CD4-positive, alpha-beta memory T cell (primary cell): Measurements from ENCODE around the gene OTOS. TPM values are rescaled to one million over a fixed set of nuclear protein-coding genes. Genes with fewer than 3 reads are reported as not detected.

ENCODE experiments used
- CTCF ChIA-PET: fragments of 350-600 bp; sonication (Branson Sonifier 250); formaldehyde crosslinking; loops from one replicate; lab custom pipeline; 2021; ENCODE audit warnings: inconsistent platforms; ENCODE audit not compliant: partially characterized antibody; lab: Charles Lee
- POLR2A ChIA-PET: fragments of 350-600 bp; sonication (Branson Sonifier 250); formaldehyde crosslinking; loops from one replicate; lab custom pipeline; 2021; ENCODE audit not compliant: partially characterized antibody; lab: Charles Lee
- DNase-seq, 5 donors: peaks; one replicate each; pipeline versions ENCODE4 v3.0.0 to v3.0.0-alpha.2; 2020 to 2022; ENCODE audit warnings: mixed read lengths in 1 of 5
- H3K27ac ChIP-seq: one replicate; pipeline ENCODE4 v1.7.0; 2013; ENCODE audit warnings: low read depth, low read length
- H3K27me3 ChIP-seq: 2 replicates; pipeline ENCODE4 v1.7.0; 2013; ENCODE audit warnings: mild to moderate bottlenecking, low read length, moderate library complexity; ENCODE audit not compliant: insufficient read depth
- H3K36me3 ChIP-seq: 2 replicates; pipeline ENCODE4 v1.7.0; 2013; ENCODE audit warnings: mild to moderate bottlenecking, low read length, moderate library complexity; ENCODE audit not compliant: insufficient read depth
- H3K4me1 ChIP-seq: 2 replicates; pipeline ENCODE4 v1.7.0; 2013; ENCODE audit warnings: mild to moderate bottlenecking, low read length, moderate library complexity; ENCODE audit not compliant: insufficient read depth
- H3K4me3 ChIP-seq, 2 donors: one replicate each; pipeline ENCODE4 v1.7.0; 2013; ENCODE audit warnings: low read length in 2 of 2, mild to moderate bottlenecking in 1 of 2
- H3K9me3 ChIP-seq, 2 donors: one replicate each; pipeline ENCODE4 v1.7.0; 2013; ENCODE audit warnings: low read length in 2 of 2, control low read depth in 1 of 2; ENCODE audit not compliant: control insufficient read depth in 1 of 2
- H3K27ac Mint-ChIP-seq, 7 donors: one replicate each; pipeline ENCODE4 v1.8.0; 2020 to 2021; ENCODE audit warnings: mixed read lengths in 7 of 7, mild to moderate bottlenecking in 6 of 7, inconsistent platforms in 3 of 7, moderate library complexity in 3 of 7
- H3K27me3 Mint-ChIP-seq, 2 donors: one replicate each; pipeline ENCODE4 v1.8.0; 2020 to 2021; ENCODE audit warnings: mixed read lengths in 2 of 2
- H3K36me3 Mint-ChIP-seq, 2 donors: one replicate each; pipeline ENCODE4 v1.8.0; 2020 to 2021; ENCODE audit warnings: mixed read lengths in 2 of 2, inconsistent platforms in 1 of 2, mild to moderate bottlenecking in 1 of 2
- H3K4me1 Mint-ChIP-seq, 4 donors: one replicate each; pipeline ENCODE4 v1.8.0; 2020 to 2021; ENCODE audit warnings: mixed read lengths in 4 of 4, mild to moderate bottlenecking in 1 of 4
- H3K4me3 Mint-ChIP-seq, 8 donors: one replicate each; pipeline ENCODE4 v1.8.0; 2020 to 2021; ENCODE audit warnings: mixed read lengths in 8 of 8, mild to moderate bottlenecking in 7 of 8, moderate library complexity in 6 of 8, inconsistent platforms in 3 of 8
- H3K9me3 Mint-ChIP-seq, 8 donors: one replicate each; pipeline ENCODE4 v1.8.0; 2020 to 2021; ENCODE audit warnings: mixed read lengths in 8 of 8, mild to moderate bottlenecking in 5 of 8, inconsistent platforms in 3 of 8, moderate library complexity in 1 of 8
- intact Hi-C: fragments of 100-400 bp; cut with micrococcal nuclease; formaldehyde crosslinking; loops from one replicate; pipeline ENCODE4 v1.15.1; 2023
- polyA plus RNA-seq, 2 donors: library from polyadenylated mRNA; unstranded; fragments of 300-500 nt; fragmentation: Illumina TruSeq; gene quantifications; one replicate each; pipeline ENCODE4 v1.2.3, GENCODE V29; 2021
- total RNA-seq, 2 experiments: library from RNA; stranded (reverse); gene quantifications; one replicate each; pipeline ENCODE4 v1.2.3, GENCODE V29; 2021

The OTOS gene
- total and polyA plus RNA-seq, 4 experiments from 2014 or later, result not detected

DNA sequence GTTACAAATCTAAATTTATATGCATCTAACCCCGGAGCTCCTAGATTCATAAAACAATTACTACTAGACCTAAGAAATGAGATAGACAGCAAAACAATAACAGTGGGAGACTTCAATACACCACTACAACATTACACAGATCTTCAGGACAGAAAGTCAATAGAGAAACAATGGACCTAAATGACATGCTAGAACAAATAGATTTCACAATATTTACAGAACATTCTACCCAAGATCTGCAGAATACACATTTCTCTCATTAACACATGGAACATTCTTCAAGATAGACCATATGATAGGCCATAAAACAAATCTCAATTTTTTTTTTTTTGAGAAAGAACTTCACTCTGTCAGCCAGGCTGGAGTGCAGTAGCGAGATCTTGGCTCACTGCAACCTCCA, 42.1 kb downstream of the OTOS start:
- Mint-ChIP-seq H3K27me3 (peaks cover 56 to 60% of the 10 kb centered on the region in 2 donors), H3K4me1 (no peaks in the 10 kb centered on the region), H3K36me3 (peaks cover 3 to 6% of the 10 kb centered on the region in 2 donors), H3K4me3 (no peak overlapping the region), H3K9me3 (peaks cover 0 to 33% (median 18%) of the 10 kb centered on the region in 8 donors), H3K27ac (no peak overlapping the region)
- no peak for DNase-seq
- POLR2A ChIA-PET, result no interaction called here
- no peak overlapping the region for H3K27ac ChIP-seq
- CTCF ChIA-PET, result no interaction called here
- H3K4me1 ChIP-seq, result no peaks in the 10 kb centered on the region
- no peak overlapping the region for H3K4me3 ChIP-seq
- no peaks in the 10 kb centered on the region for H3K9me3 ChIP-seq
- no peaks in the 10 kb centered on the region for H3K36me3 ChIP-seq
- H3K27me3 ChIP-seq, result peaks cover 22% of the 10 kb centered on the region
- intact Hi-C loops, result no loop called here

DNA sequence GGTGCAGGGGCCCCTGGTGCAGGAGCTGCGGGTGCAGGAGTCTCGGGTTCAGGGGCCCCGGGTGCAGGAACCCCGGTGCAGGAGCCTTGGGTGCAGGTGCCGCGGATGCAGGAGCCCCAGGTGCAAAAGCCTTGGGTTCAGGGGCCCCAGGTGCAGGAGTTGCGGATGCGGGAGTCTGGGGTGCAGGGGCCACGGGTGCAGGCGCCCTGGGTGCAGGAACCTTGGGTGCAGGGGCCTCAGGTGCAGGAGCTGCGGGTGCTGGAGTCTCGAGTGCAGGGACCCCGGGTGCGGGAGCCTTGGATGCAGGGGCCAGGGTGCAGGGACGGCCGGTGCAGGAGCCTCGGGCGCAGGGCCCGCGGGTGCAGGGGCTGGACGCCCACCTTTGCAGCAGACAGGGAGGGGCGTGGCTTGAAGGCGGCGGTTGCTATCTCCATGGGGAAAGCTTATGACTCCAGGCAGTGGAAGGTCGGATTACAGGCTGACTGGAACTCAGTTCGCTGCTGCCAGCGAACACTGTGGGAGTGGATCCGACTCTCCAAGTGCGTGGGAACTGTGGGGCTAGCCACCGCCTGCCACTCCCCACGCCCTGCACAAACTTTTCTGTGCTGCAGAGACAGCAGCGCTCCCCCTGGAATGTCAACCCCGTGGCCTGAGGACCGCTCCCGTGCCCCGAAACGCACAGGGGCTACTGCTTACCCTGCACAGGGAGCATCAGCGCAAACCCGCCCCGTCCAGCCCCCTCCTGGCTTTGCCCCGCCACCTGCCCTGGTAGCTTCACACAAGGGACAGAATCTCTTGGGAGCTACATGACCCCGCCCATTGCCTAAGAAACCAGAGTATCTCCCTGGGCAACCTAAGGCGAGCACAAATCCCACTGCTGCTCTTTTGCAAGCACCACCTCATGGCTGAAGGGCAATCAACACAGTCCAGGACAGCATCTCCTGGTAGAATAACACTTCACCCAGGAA, 44.6 kb downstream of the OTOS start:
- intact Hi-C loops, result no loop called here
- no peak overlapping the region for H3K27ac Mint-ChIP-seq
- no peak overlapping the region for H3K4me3 Mint-ChIP-seq
- ChIA-PET CTCF (no interaction called here), POLR2A (no interaction called here)
- no peak overlapping the region for H3K4me3 ChIP-seq
- H3K9me3 Mint-ChIP-seq, result peaks cover 0 to 38% (median 21%) of the 10 kb centered on the region in 8 donors
- no peaks in the 10 kb centered on the region for H3K36me3 ChIP-seq
- no peak overlapping the region for H3K27ac ChIP-seq
- H3K9me3 ChIP-seq, result no peaks in the 10 kb centered on the region
- H3K27me3 ChIP-seq, result peaks cover 23% of the 10 kb centered on the region
- peaks cover 63 to 64% of the 10 kb centered on the region in 2 donors for H3K27me3 Mint-ChIP-seq
- no peaks in the 10 kb centered on the region for H3K4me1 ChIP-seq
- DNase-seq, result no peak
- H3K4me1 Mint-ChIP-seq, result no peaks in the 10 kb centered on the region
- peaks cover 3 to 6% of the 10 kb centered on the region in 2 donors for H3K36me3 Mint-ChIP-seq

GRCh38 chr2:240089306-240089705, 51.2 kb downstream of the OTOS start:
- H3K36me3 Mint-ChIP-seq, result peaks cover 4 to 7% of the 10 kb centered on the region in 2 donors
- H3K4me3 Mint-ChIP-seq, result no peak overlapping the region
- POLR2A ChIA-PET, result no interaction called here
- no peak overlapping the region for H3K27ac Mint-ChIP-seq
- H3K4me3 ChIP-seq, result no peak overlapping the region
- H3K27me3 ChIP-seq, result peaks cover 6% of the 10 kb centered on the region
- intact Hi-C loops, result no loop called here
- H3K9me3 ChIP-seq, result peaks cover 0 to 3% of the 10 kb centered on the region in 2 donors
- DNase-seq, result no peak
- no peak overlapping the region for H3K27ac ChIP-seq
- H3K9me3 Mint-ChIP-seq, result peaks cover 2 to 35% (median 25%) of the 10 kb centered on the region in 8 donors
- no peaks in the 10 kb centered on the region for H3K36me3 ChIP-seq
- H3K4me1 Mint-ChIP-seq, result no peaks in the 10 kb centered on the region
- CTCF ChIA-PET, result no interaction called here
- no peaks in the 10 kb centered on the region for H3K4me1 ChIP-seq
- peaks cover 30 to 36% of the 10 kb centered on the region in 2 donors for H3K27me3 Mint-ChIP-seq

Other genes with a start within 250 kb of the OTOS start
- 10 to 100 TPM; 86.0 to 99.4 TPM for gene NDUFA10, start 115.3 kb downstream of the OTOS start, total RNA-seq
- 100 to 1,000 TPM; 129 to 150 TPM for gene NDUFA10, start 115.3 kb downstream of the OTOS start, polyA plus RNA-seq
- not detected for gene OR6B2, start 110.2 kb downstream of the OTOS start, total RNA-seq
- gene OR6B2, start 110.2 kb downstream of the OTOS start, polyA plus RNA-seq, result not detected
- not detected for gene OR6B3, start 87.1 kb downstream of the OTOS start, total RNA-seq
- not detected for gene OR6B3, start 87.1 kb downstream of the OTOS start, polyA plus RNA-seq
- gene COPS9, start 4.4 kb downstream of the OTOS start, total RNA-seq, result 10 to 100 TPM; 82.2 to 82.5 TPM
- 100 to 1,000 TPM; 308 to 335 TPM for gene COPS9, start 4.4 kb downstream of the OTOS start, polyA plus RNA-seq